H4 (cell line): ENCODE measurements around the gene RTF2. TPM values are rescaled to one million over a fixed set of nuclear protein-coding genes. Genes with fewer than 3 reads are reported as not detected.

Experiments used
- DNase-seq: peaks from one replicate; pipeline ENCODE4 v3.0.0-alpha.2; 2015; ENCODE audit warnings: low spot score
- total RNA-seq: library from RNA; depleted of rRNA; stranded (reverse); fragments of >200 nt; shearing (Covaris generic); gene quantifications from 2 replicates; pipeline ENCODE4 v1.2.3, GENCODE V29; 2014; rRNA removed

RTF2 gene, protein sequence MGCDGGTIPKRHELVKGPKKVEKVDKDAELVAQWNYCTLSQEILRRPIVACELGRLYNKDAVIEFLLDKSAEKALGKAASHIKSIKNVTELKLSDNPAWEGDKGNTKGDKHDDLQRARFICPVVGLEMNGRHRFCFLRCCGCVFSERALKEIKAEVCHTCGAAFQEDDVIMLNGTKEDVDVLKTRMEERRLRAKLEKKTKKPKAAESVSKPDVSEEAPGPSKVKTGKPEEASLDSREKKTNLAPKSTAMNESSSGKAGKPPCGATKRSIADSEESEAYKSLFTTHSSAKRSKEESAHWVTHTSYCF
- 70.0 and 71.4 TPM in 2 replicates for total RNA-seq

DNA sequence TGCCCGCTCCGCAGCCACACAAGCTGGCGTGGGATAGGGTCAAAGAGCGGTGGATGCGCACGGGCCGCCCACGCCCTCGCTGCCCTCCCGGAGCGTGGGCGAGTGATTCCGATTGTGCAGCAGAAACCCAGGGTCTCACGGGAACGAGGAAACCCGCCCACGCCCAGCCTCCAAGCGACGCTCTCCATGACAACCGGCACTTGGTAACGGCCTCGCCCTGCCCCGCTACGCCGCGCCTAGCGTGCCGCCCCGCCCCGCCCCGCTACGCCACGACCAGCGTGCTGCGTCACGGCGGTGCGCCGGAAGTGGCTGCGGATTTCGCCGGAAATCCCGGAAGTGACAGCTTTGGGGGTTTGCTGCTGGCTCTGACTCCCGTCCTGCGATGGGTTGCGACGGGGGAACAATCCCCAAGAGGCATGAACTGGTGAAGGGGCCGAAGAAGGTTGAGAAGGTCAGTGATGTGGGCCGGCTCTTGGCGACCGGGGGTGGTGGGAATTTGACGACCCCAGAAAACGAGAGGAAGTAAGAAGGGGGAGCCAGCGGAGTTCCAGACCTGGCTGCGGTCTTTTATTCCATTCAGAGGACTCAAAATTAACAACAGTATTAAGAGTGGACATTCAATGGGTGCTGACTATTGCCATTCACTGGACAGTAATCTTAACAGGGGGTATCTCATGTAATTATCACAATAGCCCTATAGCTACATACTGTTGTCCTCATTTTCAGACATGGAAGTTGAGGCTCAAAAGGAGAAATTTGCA lies at the start of gene RTF2:
TSS of gene RTF2 (plus strand) at position 312 of the 761 bp plus-strand sequence. CDS start at position 383, 71 bp downstream.
- peak; percentile 89 for DNase-seq

DNA sequence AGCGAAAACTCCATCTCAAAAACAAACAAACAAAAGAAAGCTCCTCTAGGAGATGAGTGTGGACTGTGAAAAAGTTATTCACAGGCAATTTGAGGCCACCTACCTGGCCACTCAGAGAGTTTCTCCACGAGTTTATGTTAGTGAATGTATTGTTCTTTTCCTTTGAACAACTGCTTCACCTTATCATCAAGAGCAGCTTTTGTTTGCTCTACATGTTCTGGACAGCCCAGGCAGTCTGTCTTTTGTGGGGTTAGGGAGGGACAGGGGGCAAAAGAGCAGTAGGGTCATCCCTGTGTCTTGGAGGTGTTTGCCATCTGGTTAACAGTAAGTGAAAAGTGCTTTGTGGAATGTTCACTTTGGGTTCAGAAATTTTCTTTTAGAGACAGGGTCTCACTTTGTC lies 48.4 kb upstream of the RTF2 start:
- DNase-seq = no peak

DNA sequence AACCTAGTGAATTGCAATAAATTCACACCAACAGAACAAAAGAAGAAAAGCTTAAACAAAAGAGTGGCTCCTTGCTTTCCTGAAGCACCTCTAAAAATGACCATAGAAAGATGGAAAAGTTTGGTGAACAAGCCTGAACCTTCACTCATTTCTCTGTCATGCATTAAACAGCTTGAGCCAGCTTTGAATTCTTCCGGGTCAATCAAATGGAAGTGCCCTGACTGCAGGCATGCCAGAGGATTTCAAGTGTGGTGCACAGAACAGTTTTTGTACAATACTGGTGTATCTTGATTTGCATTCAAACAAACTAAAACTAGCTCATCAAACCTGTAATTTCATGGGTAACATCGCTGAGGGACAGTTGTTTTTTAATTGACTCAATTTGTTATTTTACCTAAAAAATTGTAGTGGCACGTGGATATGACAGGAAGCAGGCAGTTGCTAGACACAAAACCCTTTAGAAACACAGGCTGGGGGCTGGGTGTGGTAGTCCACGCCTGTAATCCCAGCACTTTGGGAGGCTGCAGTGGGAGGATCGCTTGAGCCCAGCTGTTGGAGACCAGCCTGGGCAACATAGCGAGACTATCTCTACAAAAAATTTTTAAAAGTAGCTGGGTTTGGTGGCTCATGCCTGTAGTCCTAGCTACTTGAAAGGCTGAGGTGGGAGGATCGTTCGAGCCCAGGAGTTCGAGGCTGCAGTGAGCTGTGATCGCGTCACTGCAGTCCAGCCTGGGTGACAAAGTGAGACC lies 47.3 kb upstream of the RTF2 start:
- DNase-seq = no peak

DNA sequence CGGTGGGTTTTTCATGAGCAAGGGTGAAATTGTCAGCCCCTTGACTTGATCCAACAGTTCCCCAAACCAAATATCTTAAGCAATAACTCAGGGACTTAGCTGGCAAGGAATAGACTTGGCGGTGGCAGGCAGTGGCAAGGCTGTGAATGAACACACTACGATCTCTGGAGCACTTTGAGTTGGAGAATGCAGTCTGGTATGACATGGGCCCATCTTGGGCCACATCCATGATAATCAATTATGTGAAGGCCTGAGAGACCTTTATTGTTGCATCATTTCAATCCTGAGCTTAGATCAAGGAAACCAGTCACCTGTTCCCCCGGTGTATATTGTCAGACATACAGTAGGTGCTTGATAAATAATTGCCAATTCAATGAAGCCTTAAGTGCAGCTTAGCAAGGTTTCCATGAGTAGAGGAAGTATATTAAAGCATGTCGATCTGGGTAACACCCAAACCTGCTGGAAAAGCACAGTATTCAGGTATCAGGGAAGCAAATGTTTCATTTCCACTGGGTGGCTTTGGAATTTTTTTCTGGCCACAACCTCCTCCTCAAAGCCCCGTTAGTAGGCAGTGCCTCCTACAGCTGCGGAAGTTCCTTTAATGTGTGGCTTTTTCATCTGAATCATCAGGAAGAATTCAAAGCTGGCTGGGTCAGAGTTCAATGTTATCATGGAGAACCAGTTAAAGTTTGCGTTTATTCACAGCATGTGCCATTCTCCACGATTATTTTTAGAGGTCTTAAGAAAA lies 46.2 kb upstream of the RTF2 start:
- peak; percentile 67 for DNase-seq

DNA sequence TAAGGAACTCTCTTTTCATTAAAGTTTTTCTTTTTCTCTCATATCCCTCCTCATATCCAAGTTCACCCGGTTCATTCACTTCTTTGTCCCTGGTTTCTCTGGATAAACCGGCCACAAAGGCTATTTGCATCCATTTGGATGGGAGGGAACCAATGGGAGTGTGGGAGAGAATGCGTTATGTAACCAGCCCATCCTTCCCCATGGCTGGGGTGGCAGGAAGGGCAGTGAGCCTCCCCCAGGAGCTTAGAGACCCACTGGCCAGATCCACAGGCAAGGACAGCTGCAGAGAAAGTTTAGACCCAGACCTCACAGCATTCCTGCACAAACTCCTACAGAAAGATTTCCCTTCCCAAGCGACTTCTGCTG lies 45.6 kb upstream of the RTF2 start:
- DNase-seq = no peak

DNA sequence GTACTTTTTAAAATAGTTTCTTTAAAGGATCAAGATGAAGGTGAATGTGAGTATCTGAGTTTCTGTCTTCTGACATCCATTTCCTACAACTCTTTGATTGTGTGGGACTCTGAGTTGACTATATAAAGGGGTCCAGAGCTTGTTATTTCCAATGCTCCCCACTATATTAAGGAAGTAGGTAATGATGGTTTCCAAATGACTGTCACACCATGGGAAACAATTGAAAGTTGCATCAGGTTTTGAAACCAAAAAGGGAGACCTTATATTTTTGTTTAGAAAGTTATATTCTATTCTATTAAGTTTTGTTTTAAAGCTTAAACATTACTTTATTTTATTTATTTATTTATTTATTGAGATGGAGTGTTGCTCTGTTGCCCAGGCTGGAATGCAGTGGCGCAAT lies 45.2 kb upstream of the RTF2 start:
- no peak for DNase-seq

DNA sequence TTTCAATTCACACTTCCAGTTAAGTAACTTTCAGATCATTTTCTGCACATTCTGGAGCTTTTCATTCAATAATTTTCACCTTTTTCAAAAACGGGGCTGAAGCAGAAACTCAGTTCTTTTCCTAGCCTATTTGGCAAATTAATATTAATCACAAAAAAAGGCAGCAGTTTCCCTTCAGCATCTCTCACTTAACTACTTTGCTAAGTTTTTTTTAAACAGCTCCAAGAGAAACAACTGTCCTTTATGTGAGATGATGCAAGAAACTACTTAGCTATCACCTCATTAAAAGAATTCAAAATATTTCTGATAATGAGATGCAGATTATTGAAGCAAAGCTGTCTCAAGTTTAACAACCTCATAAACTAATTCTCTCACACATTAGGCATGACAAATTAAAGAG lies 44.5 kb upstream of the RTF2 start:
- no peak for DNase-seq

DNA sequence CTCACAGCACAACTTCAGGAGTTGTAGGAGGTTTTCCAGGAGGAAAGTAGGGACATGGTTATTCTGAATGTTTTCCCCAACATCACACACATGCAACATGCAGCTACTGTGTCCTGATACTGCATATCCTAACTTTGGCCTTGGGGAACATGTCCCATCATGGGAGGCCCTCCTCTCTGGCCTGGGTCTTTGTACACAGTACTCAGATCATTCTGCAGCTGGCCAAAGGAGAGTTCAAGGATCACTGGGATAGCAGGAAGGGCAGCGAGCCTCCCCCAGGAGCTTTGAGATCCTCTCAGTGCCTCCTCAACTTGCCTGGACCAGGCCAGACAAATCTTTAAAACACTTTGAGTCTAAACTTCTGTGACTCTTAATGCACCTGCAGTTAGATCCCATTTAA lies 43.5 kb upstream of the RTF2 start:
- DNase-seq = no peak

DNA sequence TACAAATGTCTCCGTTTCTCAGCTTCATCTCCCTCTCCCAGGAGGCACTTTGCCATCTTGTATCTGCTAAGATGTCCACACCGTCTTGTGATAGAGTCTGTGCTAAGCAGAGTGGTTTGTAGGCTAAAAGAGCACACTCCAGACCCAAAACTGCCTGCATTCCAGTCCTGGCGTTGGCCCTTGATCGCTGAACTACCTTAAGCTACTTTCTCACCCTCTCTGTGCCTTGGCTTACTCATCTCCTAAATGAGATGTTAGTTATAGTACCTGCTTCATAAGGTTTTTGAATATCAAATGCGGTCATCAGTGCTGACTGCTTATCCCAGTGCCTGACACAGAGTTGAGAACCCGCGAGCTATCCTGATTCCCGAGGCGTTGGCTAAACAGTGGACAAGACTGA lies 42.4 kb upstream of the RTF2 start:
- no peak for DNase-seq

DNA sequence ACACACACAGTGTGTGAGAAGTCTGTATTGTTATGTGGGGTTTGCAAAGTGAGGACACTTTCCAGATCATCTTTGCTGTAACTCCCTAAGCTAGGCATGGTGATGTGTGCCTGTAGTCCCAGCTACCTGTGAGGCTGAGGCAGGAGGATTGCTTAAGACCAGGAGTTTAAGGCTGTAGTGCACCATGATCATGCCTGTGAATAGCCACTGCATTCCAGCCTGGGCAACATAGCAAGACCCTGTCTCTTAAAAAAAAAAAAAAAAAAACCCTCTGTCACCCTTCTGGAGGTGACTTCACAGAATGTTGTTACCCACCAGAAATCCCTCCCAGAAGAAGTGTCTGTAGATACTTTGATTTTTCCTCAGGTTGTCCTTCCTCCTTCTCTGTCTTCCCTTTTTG lies 41.5 kb upstream of the RTF2 start:
- DNase-seq = no peak

DNA sequence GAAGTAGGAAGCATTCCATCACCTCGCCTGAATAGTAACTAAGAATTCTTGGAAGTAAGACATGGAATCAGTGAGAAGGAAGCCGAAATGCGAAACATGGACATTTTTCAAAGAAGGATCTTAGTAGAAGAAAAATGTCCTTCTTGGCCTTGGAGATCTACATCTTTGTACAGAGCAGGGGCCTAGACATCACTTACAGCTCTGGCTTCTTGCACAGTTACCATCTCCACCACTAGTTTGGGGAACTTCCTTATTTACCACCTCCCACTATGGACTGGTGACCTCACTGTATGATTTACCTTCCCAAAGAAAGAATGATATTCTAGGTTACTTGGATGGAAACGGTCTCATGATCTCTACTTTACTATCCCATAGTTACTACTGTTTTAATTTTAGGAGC lies 40.6 kb upstream of the RTF2 start:
- DNase-seq = no peak

DNA sequence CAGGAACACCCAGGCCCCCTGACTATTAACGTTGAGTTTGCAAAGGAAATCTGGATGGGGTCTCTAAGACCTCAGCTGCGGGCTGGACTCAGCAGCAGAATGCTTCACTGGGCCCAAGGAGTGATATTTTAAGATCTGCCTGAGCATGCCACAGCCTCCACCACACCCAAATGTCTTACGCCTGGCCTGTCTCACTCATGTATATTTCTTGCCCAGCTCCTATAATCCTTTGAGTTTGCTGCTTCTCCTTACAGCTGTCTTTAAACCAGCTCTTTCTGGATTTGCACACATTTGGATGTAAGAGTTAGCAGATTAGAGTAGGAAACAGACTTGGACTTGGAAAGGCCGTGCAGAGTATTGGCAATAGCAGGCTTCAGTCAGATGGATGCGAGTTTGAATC lies 40.0 kb upstream of the RTF2 start:
- DNase-seq = no peak

DNA sequence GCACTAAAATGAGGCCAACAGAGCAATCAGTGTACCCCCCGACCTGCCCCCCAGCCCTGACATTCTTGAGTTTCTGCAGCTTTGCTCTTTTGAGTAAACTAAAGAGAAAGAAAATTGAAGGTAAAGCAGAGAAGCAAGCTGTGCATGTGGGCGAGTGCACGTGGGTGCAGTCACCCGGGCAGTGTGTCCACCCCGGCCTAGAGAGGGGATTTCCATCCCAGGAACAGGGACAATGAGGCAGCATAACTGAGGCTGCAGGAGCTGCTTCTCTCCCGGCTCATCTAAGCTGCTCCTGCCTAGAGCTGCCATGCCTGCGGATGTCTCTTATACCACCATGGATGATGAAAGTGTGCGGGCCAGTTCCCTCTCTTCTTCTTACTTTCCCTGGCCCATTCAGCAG lies 39.5 kb upstream of the RTF2 start:
- no peak for DNase-seq

DNA sequence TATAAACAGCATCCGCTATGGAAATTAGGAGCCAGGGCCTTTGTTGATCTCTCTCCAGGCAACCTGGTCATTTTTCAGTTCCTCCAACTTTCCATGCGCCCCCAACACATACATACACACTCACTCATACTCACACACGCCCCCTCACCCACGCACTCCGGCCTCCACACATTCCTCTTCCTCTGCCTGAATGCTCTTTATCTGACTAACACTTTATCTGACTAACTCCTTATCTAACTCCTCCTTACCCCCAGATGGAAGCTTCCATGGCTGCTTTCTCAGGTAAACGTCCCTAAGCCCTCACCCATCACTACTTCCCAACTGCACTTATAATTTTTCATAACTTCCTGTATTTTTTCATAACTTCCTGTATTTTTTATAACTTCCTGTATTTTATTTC lies 38.9 kb upstream of the RTF2 start:
- no peak for DNase-seq

DNA sequence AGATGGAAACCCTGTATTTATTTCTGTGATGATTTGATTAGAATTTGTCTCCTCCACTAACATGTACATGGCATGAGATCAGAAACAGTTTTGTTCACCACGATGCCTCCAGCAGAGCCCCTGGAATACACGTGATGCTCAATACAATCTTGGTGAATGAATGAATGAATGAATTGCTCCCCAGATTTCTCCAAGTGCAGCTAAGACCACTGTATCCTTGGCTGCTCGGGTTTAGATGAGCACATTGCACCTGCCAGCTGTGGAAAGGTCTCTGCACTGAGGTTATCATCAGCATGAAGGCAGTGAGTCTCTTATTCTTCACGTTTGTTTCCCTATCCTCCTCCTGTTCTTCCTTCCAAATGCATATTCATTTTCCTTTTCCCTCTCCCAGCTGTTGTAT lies 38.5 kb upstream of the RTF2 start:
- DNase-seq = no peak

DNA sequence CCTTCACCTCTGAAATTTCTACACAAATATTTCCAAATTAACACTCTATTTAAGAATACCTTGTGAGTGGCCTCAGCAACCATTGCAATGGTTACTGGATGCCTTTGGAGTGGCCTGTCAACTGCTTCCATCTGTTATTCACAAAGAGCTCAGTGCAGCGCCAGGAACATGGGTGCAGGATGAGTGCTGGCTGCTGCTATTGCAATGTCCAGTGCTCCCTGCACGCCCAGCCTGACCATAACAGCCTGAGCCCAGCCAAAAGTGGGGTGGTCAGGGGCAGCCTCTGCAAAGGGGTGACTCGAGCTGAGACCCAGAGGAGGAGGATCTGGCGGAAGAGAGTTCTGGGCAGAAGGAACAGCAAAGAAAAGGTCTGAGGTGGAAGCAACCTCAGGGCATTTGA lies 38.0 kb upstream of the RTF2 start:
- no peak for DNase-seq

DNA sequence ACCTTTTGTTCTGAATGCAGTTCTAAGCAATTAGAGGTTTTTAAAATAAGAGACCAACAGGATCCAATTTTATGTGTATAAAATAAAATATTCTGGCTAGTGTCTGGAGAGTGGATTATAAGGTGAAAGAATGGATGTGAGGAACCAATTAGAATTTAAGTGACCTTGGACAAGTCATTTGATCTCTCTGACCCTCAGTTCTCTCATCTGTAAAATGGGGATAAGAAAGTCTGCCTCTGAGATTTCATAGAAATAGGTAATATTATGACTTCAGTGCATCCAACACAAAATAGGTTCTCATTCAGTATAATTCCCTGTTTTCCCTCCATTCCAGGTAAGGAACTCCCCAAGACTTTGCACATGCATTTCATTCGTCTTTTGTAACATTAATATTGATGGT lies 37.5 kb upstream of the RTF2 start:
- DNase-seq = no peak

DNA sequence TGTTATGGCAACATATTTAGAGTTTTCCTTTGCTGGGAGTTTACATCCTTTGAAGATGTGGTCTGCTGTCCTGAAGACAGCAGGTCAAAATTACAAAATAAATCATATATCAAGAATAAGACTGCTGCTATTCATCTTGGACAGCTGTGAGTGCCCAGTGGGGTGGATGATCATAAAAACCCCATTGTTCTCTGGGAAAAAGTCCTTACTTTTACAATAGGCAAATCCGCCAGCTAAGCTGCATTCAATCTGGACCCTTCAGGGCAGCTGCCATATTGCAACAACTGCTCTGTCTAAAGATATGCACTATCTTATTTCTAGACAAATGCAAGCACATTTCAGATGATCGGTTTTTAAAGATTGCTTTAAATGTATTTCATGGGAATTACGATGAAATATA lies 37.0 kb upstream of the RTF2 start:
- no peak for DNase-seq

DNA sequence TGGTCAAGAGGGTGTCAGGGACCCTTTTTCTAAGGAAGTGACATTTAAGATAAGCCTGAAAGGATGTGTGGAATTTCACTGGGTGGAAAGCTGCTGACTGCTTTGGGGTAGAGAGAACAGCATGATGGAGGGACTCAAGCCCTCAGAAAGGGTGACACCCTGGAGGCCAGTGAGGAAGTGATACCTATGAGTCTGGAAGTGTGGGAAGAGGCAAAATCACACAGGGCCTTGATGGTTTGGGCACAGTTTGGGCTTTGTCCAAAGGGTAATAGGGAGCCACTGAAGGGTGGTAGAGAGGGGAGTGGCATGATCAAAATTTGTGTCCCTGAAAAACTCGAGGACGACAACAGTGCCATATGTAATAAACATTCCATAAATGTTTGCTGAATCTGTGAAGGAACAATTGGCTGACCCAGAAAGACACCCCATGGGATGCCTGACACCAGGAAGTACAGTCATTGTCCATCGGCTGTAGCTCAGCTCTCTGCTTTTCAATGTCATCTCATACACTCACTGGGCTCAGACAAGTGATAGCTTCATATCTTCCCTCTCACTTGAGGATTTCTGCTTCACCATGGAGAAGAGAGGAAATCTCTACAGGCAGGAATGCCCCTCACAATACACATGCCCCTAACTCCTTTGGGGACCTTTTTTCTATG lies 35.1 kb upstream of the RTF2 start:
- no peak for DNase-seq

DNA sequence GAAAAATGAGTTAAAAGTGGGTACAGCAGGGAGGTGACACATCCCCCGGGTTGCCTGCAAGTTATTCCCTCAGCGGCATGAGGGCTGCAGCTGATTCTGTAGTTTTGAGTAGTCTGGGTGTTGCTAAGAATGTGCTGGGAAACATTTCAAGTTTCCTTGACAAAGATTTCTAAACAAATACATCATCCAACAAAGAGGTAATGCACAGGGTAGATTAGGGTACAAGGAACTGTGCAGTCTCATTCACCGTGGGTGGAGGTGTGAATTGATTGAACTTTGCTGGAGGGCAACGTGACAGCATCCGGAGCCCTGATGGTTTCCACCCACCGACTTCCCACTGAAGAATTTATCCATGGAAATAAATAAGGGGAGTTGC lies 34.6 kb upstream of the RTF2 start:
- no peak for DNase-seq

DNA sequence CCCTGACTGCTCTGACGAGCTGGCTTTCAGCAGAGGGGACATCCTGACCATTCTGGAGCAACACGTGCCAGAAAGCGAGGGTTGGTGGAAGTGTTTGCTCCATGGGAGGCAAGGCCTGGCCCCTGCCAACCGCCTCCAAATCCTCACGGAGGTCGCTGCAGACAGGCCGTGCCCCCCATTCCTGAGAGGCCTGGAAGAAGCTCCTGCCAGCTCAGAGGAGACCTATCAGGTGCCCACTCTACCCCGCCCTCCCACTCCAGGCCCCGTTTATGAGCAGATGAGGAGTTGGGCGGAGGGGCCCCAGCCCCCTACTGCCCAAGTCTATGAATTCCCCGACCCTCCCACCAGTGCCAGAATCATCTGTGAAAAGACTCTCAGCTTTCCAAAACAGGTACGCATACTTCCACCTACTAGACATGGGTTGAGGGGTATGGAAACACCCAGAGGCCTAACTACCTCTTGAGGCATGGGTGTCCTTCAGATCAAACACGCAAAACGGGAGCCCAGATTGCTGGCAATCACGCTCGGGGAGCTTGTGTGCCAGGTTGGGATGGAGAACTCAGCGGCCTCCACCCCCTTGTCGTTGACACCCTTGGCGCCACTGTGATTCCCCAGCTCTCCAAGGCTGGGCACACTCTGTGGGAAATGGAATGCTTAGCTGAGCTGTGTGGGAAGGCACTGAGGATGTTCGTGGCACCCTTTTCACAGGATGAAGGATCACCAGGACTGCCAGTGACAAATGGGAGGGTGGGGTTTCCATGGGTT lies 31.0 kb upstream of the RTF2 start:
- no peak for DNase-seq
